MM.1S (cell line): ENCODE results near the gene SYT5.
"Not testable (repeated sequence)": the region's sequence is repeated elsewhere in the genome, so short reads cannot be mapped to it uniquely, and the experiment has no call there.

Experiments
- DNase-seq: peaks from one replicate; pipeline ENCODE4 v3.0.0-alpha.2; 2015
- H2AFZ ChIP-seq: fragments of 300-600 bp; sonication (generic); 2 replicates; pipeline ENCODE4 v1.6.0; 2016; ENCODE audit warnings: antibody characterized with exemption, low read length
- H3F3A ChIP-seq: fragments of 300-600 bp; sonication (generic); 2 replicates; pipeline ENCODE4 v1.6.1; 2016; ENCODE audit warnings: mild to moderate bottlenecking, antibody characterized with exemption, low read length, moderate library complexity, mixed read lengths; ENCODE audit not compliant: insufficient read depth
- H3K27ac ChIP-seq: fragments of 300-600 bp; sonication (generic); 2 replicates; pipeline ENCODE4 v1.5.1; 2016; ENCODE audit warnings: mild to moderate bottlenecking, low read length
- H3K27me3 ChIP-seq: fragments of 300-600 bp; sonication (generic); replicated peaks from 2 replicates; pipeline ENCODE4 v1.6.0; 2016; ENCODE audit warnings: low read length; ENCODE audit not compliant: insufficient read depth
- H3K36me3 ChIP-seq: fragments of 300-600 bp; sonication (generic); replicated peaks from 2 replicates; pipeline ENCODE4 v1.6.1; 2016; ENCODE audit warnings: mild to moderate bottlenecking, low read length, mixed read lengths; ENCODE audit not compliant: insufficient read depth
- H3K4me1 ChIP-seq: fragments of 300-600 bp; sonication (generic); 2 replicates; pipeline ENCODE4 v1.6.1; 2016; ENCODE audit warnings: low read length, mixed read lengths
- H3K4me2 ChIP-seq: fragments of 300-600 bp; sonication (generic); 2 replicates; pipeline ENCODE4 v1.6.0; 2016; ENCODE audit warnings: low read depth, low read length
- H3K4me3 ChIP-seq: fragments of 300-600 bp; sonication (generic); 2 replicates; pipeline ENCODE4 v1.5.1; 2016; ENCODE audit warnings: low read length, mixed read lengths
- H3K79me2 ChIP-seq: fragments of 300-600 bp; sonication (generic); 2 replicates; pipeline ENCODE4 v1.6.1; 2016; ENCODE audit warnings: mixed run types, low read length, mixed read lengths
- H3K9ac ChIP-seq: fragments of 300-600 bp; sonication (generic); 2 replicates; pipeline ENCODE4 v1.6.1; 2016; ENCODE audit warnings: low read length, mixed read lengths
- H3K9me2 ChIP-seq: fragments of 300-600 bp; sonication (generic); replicated peaks from 2 replicates; pipeline ENCODE4 v1.6.1; 2016; ENCODE audit warnings: mild to moderate bottlenecking, low read length, mixed read lengths; ENCODE audit not compliant: insufficient read depth
- H3K9me3 ChIP-seq: fragments of 300-600 bp; sonication (generic); replicated peaks from 2 replicates; pipeline ENCODE4 v1.6.1; 2016; ENCODE audit warnings: mild to moderate bottlenecking, low read length, mixed read lengths; ENCODE audit not compliant: insufficient read depth
- H4K20me1 ChIP-seq: fragments of 300-600 bp; sonication (generic); 2 replicates; pipeline ENCODE4 v1.6.1; 2016; ENCODE audit warnings: mild to moderate bottlenecking, low read length, moderate library complexity, mixed read lengths; ENCODE audit not compliant: insufficient read depth
- CTCF ChIP-seq: fragments of 300-600 bp; sonication (generic); IDR thresholded peaks from 2 replicates; pipeline ENCODE4 v1.5.1; 2016; ENCODE audit warnings: antibody characterized with exemption, low read length, mixed read lengths
- EZH2 ChIP-seq: fragments of 300-600 bp; sonication (generic); optimal IDR thresholded peaks from 2 replicates; pipeline ENCODE3; 2017; ENCODE audit warnings: low read depth, mild to moderate bottlenecking, antibody characterized with exemption, low read length, mixed read lengths
- EZH2phosphoT487 ChIP-seq: fragments of 300-600 bp; sonication (generic); IDR thresholded peaks from 2 replicates; pipeline ENCODE4 v1.6.1; 2018; ENCODE audit warnings: antibody characterized with exemption, low read length

SYT5 gene

GRCh38 chr19:55172741-55173140 is 7.3 kb downstream of the SYT5 start:
- Histone ChIP-seq H3K79me2 (no peaks in the 10 kb centered on the region), H3F3A (no peaks in the 10 kb centered on the region), H2AFZ (no peak overlapping the region), H3K4me2 (no peak overlapping the region), H3K9ac (no peak overlapping the region), H3K4me3 (no peak overlapping the region), H3K9me3 (no peaks in the 10 kb centered on the region), H3K27me3 (peaks cover 97% of the 10 kb centered on the region), H3K36me3 (no peaks in the 10 kb centered on the region), H3K9me2 (no peaks in the 10 kb centered on the region), H3K27ac (no peak overlapping the region), H3K4me1 (no peaks in the 10 kb centered on the region), H4K20me1 (no peaks in the 10 kb centered on the region)
- DNase-seq: no peak
- TF ChIP-seq EZH2phosphoT487: no peak
- no peak for TF ChIP-seq EZH2
- no peak for TF ChIP-seq CTCF

GRCh38 chr19:55172318-55172717 is 7.8 kb downstream of the SYT5 start:
- not testable (repeated sequence) for H3K9ac ChIP-seq, H3K4me2 ChIP-seq, H3K36me3 ChIP-seq, H3K4me3 ChIP-seq, H3K79me2 ChIP-seq, H3K9me2 ChIP-seq, H3F3A ChIP-seq, H4K20me1 ChIP-seq, H3K4me1 ChIP-seq, H2AFZ ChIP-seq, H3K9me3 ChIP-seq, H3K27ac ChIP-seq, DNase-seq
- peaks cover 97% of the 10 kb centered on the region for H3K27me3 ChIP-seq

- Histone ChIP-seq H3K79me2 (no peaks in the 10 kb centered on the region), H3K27ac (no peak overlapping the region), H4K20me1 (no peaks in the 10 kb centered on the region), H3K27me3 (peaks cover 92% of the 10 kb centered on the region), H3K4me3 (no peak overlapping the region), H3K9ac (no peak overlapping the region), H3K36me3 (no peaks in the 10 kb centered on the region), H2AFZ (no peak overlapping the region), H3K4me1 (peaks cover 4% of the 10 kb centered on the region; the same call in 1 of the 2 replicates), H3K9me2 (no peaks in the 10 kb centered on the region), H3K4me2 (no peak overlapping the region), H3F3A (no peaks in the 10 kb centered on the region), H3K9me3 (no peaks in the 10 kb centered on the region)
- no peak for DNase-seq
- TF ChIP-seq CTCF (no peak), EZH2phosphoT487 (no peak), EZH2 (no peak)
These were observed 8.6 kb downstream of the SYT5 start for GRCh38 chr19:55171440-55171839.

GRCh38 chr19:55169136-55169535 is 11.0 kb downstream of the SYT5 start:
- H3K4me3 ChIP-seq: no peak overlapping the region
- no peaks in the 10 kb centered on the region for H3K79me2 ChIP-seq
- no peak overlapping the region for H2AFZ ChIP-seq
- no peak for TF ChIP-seq EZH2phosphoT487
- no peak for TF ChIP-seq CTCF
- no peak for TF ChIP-seq EZH2
- H3K4me1 ChIP-seq: peaks cover 4% of the 10 kb centered on the region; the same call in 1 of the 2 replicates
- H3K9ac ChIP-seq: no peak overlapping the region
- H4K20me1 ChIP-seq: no peaks in the 10 kb centered on the region
- no peak overlapping the region for H3K27ac ChIP-seq
- no peaks in the 10 kb centered on the region for H3K36me3 ChIP-seq
- H3F3A ChIP-seq: no peaks in the 10 kb centered on the region
- H3K27me3 ChIP-seq: peaks cover 90% of the 10 kb centered on the region
- no peaks in the 10 kb centered on the region for H3K9me3 ChIP-seq
- no peaks in the 10 kb centered on the region for H3K9me2 ChIP-seq
- DNase-seq: no peak
- H3K4me2 ChIP-seq: no peak overlapping the region
